GM18951 (cell line): ENCODE results near the gene HEG1.

ENCODE experiments used
- POLR2A ChIP-seq: IDR thresholded peaks from 4 replicates; pipeline ENCODE4 v1.6.1; 2011; ENCODE audit warnings: mild to moderate bottlenecking; ENCODE audit not compliant: insufficient read length, insufficient read depth; ENCODE audit errors: extremely low read depth
- in situ Hi-C: fragments of 300-500 bp; cut with MboI; formaldehyde crosslinking; loops from one replicate; pipeline ENCODE4 v1.12.0; 2022; ENCODE audit warnings: low sequenced_read_pairs, mixed read lengths, inconsistent platforms; ENCODE audit not compliant: unreplicated experiment

Gene HEG1

DNA sequence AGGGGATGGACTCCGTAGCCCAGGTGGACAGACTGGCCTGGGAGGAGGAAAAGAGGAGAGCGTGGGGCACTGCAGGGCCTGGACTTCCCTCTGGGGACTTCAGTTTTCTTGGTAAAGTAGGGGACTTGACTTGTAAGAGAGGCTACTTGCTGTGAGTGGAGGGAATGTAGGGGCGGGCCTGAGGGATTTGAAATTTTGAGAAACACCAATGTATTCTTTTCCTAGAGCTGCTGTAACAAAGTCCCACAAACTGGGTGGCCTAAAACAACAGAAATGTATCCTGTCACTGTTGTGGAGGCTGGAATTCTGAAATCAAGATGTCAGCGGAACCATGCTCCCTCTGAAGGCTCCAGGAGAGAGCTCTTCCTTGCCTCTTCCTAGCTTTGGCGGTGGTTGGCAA is 5.8 kb upstream of the HEG1 start:
- in situ Hi-C loops = no loop called here
- no peak for TF ChIP-seq POLR2A

DNA sequence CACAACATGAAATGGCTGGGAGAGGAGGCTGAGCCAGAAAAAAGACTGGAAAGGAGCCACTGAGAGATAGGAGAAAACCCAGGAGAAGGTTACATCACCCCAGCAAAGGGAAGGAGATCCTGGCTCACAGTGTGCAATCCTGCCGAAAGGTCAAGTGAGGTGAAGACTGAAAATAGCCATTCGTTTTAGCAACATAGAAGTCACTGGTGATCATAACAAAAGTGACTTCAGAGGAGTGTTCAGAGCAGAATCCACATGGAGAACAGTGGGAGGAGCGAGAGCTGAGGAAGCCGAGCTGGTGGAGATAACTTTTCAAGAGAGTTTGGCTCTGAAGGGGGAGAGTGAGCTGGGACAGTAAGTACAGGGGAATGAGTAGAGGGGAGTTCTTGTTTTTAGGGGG is 5.4 kb upstream of the HEG1 start:
- in situ Hi-C loops = no loop called here
- TF ChIP-seq POLR2A = no peak

DNA sequence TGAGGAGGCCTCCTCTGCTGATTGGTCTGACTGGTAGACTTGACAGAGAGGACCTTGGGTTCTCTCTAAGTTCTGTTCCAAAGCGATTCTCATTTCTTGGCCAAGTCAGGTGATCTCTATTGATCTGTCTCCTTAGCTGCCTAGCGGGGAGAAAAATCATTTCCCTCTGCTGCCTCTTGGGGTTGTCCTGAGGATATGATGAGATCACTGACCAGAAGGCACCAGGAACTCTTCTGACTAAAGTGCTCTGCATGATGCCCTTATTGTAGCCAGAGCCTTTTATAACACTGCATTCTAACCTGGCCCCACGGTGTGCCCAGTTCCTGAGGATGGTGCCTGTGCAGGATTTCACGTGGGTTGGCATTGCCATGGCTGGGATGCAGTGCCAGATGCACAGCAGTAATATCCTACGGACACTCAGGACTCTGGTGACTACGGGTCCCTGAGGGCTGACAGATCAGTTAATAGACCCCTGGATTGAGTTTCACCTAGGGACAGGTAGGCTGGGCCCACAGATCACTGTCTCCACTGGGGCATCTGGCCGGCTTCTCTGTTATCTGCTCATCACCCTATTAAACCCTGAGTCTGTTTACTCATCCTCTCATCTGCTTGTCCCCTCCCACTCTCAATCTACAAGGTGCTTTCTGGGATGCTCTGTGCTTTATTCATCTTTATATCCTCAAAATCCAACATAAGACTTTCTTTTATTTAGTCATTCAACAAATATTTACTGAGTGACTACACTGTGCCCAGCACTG is 3.9 kb upstream of the HEG1 start:
- in situ Hi-C loops = no loop called here
- TF ChIP-seq POLR2A = no peak

DNA sequence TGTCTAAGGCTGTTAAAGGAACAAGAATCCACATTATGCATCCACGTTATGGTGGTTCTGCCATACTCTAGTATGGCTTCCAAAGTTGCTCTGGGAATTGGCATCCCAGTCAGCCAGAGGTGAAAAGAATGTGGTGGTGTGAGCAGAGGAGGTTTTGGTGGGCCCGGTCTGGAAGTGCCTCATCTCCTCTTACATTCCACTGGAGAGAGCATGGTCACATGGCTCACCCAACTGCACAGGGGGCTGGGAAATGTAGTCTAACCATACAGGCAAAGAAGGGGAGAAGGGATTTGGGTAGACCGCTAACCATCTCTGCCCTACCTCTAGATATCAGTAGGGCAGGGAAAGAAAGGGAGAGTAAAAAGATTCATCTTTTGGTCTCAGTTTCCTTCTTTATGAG is 3.2 kb upstream of the HEG1 start:
- in situ Hi-C loops = no loop called here
- no peak for TF ChIP-seq POLR2A

DNA sequence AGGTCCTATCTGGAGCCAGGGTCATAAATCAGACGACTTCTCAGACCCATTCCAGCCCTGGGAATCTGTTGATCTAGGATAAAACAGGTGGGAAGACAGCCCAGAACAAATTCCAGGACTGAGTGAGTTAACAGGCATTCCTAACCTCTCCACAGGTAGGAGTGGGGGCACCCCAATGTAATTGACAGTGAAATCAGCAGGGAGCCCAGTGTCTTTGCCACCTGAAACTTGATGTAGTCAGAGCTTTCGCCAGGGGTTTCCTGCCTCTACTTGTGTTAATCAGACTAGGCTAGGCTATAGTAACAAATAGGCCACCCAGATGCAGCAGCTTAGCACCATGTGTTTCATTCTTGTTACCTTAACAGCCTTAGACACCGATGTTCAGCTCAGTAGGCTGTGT is 2.7 kb upstream of the HEG1 start:
- no peak for TF ChIP-seq POLR2A
- in situ Hi-C loops = no loop called here

DNA sequence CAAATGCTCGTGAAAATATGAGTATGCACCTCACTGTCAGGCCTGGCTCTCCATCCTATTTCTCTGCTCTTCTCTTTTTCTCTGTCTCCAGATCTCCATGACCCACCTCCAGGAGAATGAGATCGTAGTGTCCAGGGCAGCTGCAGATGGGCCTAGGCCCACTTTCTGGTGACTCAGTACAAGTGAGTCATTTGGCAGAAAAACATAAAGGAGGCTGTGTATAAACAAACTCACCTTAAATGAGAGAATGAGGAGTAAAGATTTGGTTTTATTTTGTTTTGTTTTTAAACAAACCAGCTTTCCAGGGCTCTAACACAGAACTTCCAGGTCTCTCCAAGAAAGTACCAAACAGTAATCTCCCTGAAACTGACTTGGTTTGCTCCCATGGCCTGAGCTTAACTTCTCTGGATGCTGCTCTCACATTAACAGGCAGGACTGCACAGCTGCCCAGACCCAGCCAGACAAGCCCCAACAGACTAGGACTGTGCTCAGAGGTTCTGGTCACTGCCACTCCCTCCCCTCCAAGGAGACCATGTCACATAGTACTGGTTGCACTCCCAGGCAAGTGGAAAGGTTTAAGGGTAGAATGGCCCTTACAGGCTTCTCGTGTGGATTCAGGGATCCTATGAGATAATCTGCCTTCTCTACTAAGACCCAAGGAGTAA is 1.5 kb upstream of the HEG1 start:
- TF ChIP-seq POLR2A = no peak
- in situ Hi-C loops = no loop called here

DNA sequence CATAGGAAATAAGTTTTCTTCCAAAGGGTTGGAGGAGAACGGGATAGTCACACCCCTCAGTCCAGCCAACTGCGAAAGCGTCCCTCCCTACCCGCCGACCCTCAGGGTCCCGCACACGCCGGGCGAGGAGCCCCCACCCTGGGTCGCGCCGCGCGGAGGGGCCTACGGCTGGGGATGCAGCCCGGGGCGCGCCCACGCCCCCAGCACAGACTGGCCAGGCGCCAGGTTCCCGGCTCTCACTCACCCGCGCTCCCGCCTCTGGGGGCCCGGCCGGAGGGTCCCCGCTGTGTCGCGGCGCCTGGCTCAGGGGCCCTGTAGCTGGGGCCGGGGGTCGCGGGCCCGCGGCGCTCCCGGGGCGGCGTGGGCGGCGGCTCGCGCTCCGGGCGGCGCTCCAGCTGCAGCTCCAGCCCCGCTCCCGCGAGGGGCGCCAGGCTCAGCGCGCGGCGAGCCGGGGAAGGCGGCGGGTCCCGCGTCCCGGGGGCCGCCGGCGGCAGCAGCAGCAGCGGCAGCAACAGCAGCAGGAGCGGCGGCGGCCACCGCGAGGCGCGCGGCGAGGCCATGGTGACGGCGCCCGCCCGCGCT is 375 bp downstream of the HEG1 start:
- in situ Hi-C loops = no loop called here
- TF ChIP-seq POLR2A = no peak

DNA sequence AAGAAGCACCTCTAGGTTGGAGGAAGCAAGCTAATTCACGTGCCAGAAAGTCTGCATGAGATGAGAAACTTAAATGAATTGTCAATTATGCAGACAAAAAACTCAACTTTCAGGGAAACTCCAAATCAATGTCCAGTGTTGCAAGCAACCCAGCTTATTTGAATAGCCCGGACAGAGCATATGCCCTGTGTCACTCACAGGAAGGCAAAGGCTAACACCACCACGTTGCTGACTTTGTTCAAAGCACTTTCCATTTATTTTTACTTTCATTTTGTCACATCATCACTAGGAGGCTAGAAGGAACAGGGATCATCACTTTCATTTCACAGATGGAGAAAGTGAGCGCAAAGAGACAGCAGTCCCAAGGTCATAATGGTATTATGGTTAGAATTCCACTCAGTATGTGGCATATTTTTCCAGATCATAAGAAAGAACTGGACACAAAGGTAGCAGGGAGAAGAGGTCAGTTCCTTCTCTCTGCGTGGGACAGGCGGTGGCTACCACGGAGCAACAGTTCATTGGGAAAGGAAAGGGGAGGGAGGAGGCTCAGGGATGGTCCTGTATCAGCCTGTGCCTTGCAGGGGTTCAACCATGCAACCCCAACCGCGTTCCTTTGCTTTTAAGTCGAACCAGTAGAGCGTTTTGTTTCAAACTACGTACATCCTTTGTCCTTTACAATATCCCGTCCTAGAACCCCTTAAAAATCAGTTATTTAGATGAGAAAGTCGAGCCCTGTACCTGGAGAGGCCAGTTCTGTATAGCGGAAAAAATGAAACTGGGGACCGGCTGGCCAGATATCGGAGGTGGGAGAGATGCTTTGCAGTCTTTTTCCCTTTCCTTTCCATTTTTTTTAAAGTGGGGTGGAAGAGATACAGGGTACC is 1.1 kb downstream of the HEG1 start:
- in situ Hi-C loops = no loop called here
- TF ChIP-seq POLR2A = no peak

DNA sequence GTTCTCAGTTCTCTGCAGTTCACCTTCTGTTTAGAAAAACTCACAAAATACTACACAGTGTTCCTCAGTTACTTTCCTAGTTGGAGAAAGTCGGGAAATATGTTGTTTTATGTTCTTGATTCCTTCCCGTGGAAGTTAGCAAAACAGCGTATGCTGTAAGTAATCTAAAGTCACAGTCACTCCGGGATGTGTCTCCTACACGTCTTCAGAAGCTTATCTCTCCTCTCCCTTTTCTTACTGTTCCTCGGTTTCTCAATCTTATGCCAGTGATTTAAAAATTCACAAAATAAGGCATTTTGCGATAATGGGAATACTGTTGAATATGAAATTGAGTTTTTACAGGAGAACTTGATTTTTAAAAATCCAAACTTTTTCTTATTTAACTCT is 1.7 kb downstream of the HEG1 start:
- no peak for TF ChIP-seq POLR2A
- in situ Hi-C loops = no loop called here

DNA sequence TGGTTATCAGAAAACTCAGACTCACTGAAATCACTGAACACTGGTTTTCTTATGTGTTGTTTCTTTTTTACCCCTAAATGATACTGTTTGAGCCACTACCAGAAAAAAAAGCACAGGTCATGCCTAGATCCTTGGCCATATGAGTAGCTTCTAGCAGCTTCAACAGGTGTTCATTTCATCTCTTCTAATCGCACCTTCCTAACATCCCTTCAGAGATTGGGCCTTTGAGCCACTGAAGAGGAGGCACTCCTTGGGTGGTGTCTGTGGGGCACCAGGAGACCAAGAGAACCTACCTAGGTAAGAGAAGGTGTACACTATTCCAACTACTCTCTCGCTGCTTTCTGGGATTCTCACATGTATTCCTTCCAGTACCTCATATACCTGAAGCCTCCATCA is 2.5 kb downstream of the HEG1 start:
- in situ Hi-C loops = no loop called here
- no peak for TF ChIP-seq POLR2A

DNA sequence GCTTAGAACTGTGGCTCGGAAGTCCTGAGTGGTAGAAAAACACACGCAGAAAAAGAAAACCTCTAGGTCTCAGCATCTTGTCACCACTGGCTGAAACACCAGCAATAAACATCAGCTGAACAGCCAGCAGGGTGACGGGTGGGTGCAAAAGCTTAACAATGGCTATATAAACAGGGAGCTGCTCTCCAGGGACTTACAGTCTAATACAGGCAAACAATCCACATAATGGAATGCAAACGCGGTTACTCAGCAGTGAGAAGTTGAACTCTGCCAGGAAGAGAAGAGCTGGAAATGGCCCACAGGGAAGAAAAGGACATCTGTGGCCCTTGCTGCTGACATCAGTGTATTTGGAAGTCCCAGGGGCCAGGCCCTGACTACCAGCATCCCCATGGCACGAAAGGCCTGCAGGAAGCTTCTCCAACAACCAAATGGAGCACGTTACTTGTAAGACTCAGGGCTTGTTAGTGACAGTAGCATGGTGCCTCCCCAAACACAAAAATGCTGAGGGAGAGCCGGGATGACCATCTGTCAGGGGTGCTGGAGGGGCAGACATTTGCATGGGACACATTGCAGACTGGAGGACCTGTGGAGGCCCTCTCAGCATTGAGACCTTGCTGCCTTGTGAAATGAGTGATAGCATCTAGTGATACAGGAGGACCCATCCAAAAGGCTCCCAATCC is 3.0 kb downstream of the HEG1 start:
- in situ Hi-C loops = no loop called here

DNA sequence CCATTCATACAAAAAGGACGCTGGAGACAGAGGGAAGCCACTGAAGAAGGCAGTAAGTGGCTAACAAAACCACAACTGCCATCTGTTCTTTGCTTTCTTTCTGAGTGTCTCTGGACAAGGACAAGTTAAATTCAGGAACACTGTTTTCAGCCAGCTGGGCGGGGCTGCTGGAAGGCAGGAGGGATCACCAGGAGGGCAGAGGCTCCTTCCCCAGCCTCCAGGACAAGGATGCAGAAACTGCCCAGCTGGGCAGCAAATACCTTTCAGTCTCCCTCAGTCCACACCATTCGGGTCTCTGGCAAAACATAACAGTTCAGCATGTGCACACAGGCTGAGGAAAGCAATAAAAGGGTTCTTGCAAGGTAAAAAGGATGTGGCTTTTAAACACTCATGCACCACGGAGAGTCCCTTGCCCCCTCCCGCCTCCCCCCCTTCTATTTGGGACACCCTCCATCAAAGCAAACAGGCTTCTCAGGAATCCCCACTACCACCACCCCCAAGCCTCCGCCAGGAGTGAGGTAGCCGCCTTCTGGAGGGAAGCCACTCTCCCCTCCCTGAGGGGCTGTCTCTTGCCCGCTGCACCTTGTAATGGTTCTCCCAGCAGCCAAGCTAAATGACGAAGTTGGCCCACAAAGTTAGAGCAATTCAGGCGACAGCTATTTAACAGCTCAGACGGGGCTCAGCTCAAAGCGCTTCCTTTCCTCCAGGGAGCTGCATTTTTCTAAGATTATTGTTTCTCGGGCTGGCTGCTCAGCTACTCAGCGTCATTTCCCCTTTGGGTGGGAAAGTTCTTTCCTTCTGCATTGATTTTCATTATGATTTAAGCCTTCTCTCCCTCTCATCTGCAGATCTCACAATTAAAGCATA is 3.8 kb downstream of the HEG1 start:
- peak; percentile 28 for TF ChIP-seq POLR2A
- in situ Hi-C loops = no loop called here

More for the DNA sequence above, 3.0 kb downstream of the HEG1 start:
- TF ChIP-seq POLR2A = no peak
